Measurements from ENCODE around the gene USP5.
"Not testable (repeated sequence)": the region's sequence is repeated elsewhere in the genome, so short reads cannot be mapped to it uniquely, and the experiment has no call there.

The USP5 gene

GRCh38 chr12:6842075-6842474 is 9.9 kb upstream of the USP5 start:
- no peak for DNase-seq

GRCh38 chr12:6843118-6843902 is 8.6 kb upstream of the USP5 start:
- DNase-seq, result no peak

GRCh38 chr12:6845395-6845794 is 6.6 kb upstream of the USP5 start:
- no peak for DNase-seq

- DNase-seq, result no peak
Observed at GRCh38 chr12:6846316-6846869, 5.6 kb upstream of the USP5 start.

- no peak for DNase-seq
Observed at GRCh38 chr12:6847676-6848075, 4.3 kb upstream of the USP5 start.

- no peak for DNase-seq
Observed at GRCh38 chr12:6849427-6849826, 2.5 kb upstream of the USP5 start.

- DNase-seq, result no peak
Observed at GRCh38 chr12:6849976-6850560, 1.9 kb upstream of the USP5 start.

- DNase-seq, result no peak
Observed at GRCh38 chr12:6850796-6851152, 1.2 kb upstream of the USP5 start.

GRCh38 chr12:6851153-6851920 is 613 bp upstream of the USP5 start, which contains the start of gene CDCA3:
Gene CDCA3 (minus strand): TSS chr12:6851286. CDS start chr12:6850952, 334 bp downstream.
- peak; percentile 97 to 98 for DNase-seq

GRCh38 chr12:6852651-6853354 is 853 bp downstream of the USP5 start:
- DNase-seq, result no peak

- DNase-seq, result no peak
Observed at GRCh38 chr12:6853626-6854025, 1.7 kb downstream of the USP5 start.

- DNase-seq, result no peak
Observed at GRCh38 chr12:6854036-6854435, 2.1 kb downstream of the USP5 start.

- no peak for DNase-seq
Observed at GRCh38 chr12:6855322-6855721, 3.4 kb downstream of the USP5 start.

- no peak for DNase-seq
Observed at GRCh38 chr12:6858799-6859198, 6.8 kb downstream of the USP5 start.

GRCh38 chr12:6860116-6860515 is 8.2 kb downstream of the USP5 start:
- DNase-seq, result no peak

GRCh38 chr12:6860942-6861341 is 9.0 kb downstream of the USP5 start:
- no peak for DNase-seq

GRCh38 chr12:6861391-6861790 is 9.4 kb downstream of the USP5 start:
- no peak for DNase-seq

GRCh38 chr12:6863033-6863432 is 11.1 kb downstream of the USP5 start:
- DNase-seq, result no peak

- DNase-seq, result no peak
Observed at GRCh38 chr12:6863586-6864321, 11.8 kb downstream of the USP5 start.

- DNase-seq, result not testable (repeated sequence)
Observed at GRCh38 chr12:6865307-6865706, 13.4 kb downstream of the USP5 start.

GRCh38 chr12:6866163-6866919 is 14.4 kb downstream of the USP5 start:
- DNase-seq, result no peak
